Measurements from ENCODE around the gene LIMS1. TPM values are rescaled to one million over a fixed set of nuclear protein-coding genes. Genes with fewer than 3 reads are reported as not detected.
A peak's percentile ranks its signal among the peaks of the same experiment; 100 is the strongest.

The LIMS1 gene
- total and polyA plus RNA-seq, 2 of the 13 experiments (the other 11 are each of a cell fraction or from before 2014, with no cell fraction given): 38.3 to 49.6 TPM

GRCh38 chr2:108538000-108538625 lies 3.8 kb downstream of the LIMS1 start:
- FAIRE-seq (no peak), ATAC-seq (no peak), DNase-seq (ENCODE audit: low spot score) (no peak)
- ChIA-PET CTCF (ENCODE audit: low intra/inter-chr PET ratio, low total read pairs) (no interaction called here), POLR2A (interaction anchor here (0.8 to 1.3 kb wide), 2 partner anchors 34 to 90 kb away, joined by 3 to 5 read pairs; partner anchors contain the start of gene GCC2)
- peaks cover 65% of the 10 kb centered on the region for H3K4me1 ChIP-seq (ENCODE audit: insufficient read depth, low read length)
- no peaks in the 10 kb centered on the region for H3K9me3 ChIP-seq (ENCODE audit: low read length)
- intact Hi-C loops (cut with micrococcal nuclease; ENCODE audit: unreplicated experiment): loop anchor here (2.0 kb wide), 1 partner anchor 45 kb away; no protein-coding TSS in a partner anchor
- WGBS (ENCODE audit: low lambda C conversion rate): 53% methylated on average over 5 of the region's 5 CpGs
- peaks cover 0 to 1% of the 10 kb centered on the region in 2 experiments; a peak in 1 of 5 replicates for H3K36me3 ChIP-seq (replicated peaks in 1 of 2; ENCODE audit: control insufficient read depth in 1 of 2, insufficient read depth in 2 of 2, low read length in 2 of 2)
- H3K27me3 ChIP-seq (ENCODE audit: control insufficient read depth in 1 of 2, insufficient read depth in 2 of 2, low read length in 2 of 2): no peaks in the 10 kb centered on the region; a peak in 1 of 5 replicates
- H3K79me2 ChIP-seq (ENCODE audit: insufficient read depth, low read length): peaks cover 83% of the 10 kb centered on the region
- no peak overlapping the region for H3K9ac ChIP-seq (ENCODE audit: insufficient read depth, low read depth, low read length)
- H3K27ac ChIP-seq (ENCODE audit: extremely low read length, insufficient read depth, low read length): peak overlapping the region; percentile 60
- no peak overlapping the region for H2AFZ ChIP-seq (ENCODE audit: low read length)
- H4K20me1 ChIP-seq (ENCODE audit: insufficient read depth, low read length): peaks cover 41% of the 10 kb centered on the region
- peak overlapping the region in 1 of 3 experiments; percentile 1; a peak in 1 of 6 replicates for H3K4me3 ChIP-seq (replicated peaks in 1 of 3; ENCODE audit: insufficient read depth in 1 of 3, low read depth in 2 of 3, low read length in 3 of 3)
- H3K4me2 ChIP-seq (ENCODE audit: low read depth, low read length): peak overlapping the region; percentile 87
- no TSS peak for BruUV-seq (replicated peaks)
- in situ Hi-C loops (cut with HindIII; ENCODE audit: extremely low pct_ligation_motif_present, low pct_unique_long_range_greater_than_20kb): no loop called here
- TF ChIP-seq HOXA9 (CRISPR knock-in tag; IDR thresholded peaks at IDR 0.05; ENCODE audit: borderline replicate concordance) (no peak), KDM3A (CRISPR knock-in tag; IDR thresholded peaks at IDR 0.05; ENCODE audit: low read depth) (no peak), ZNF598 (CRISPR knock-in tag; IDR thresholded peaks at IDR 0.05; ENCODE audit: borderline replicate concordance) (no peak), ZNF605 (CRISPR knock-in tag; IDR thresholded peaks at IDR 0.05) (no peak), ZNF280B (CRISPR knock-in tag; IDR thresholded peaks at IDR 0.05; ENCODE audit: borderline replicate concordance) (no peak), DZIP1 (CRISPR knock-in tag; IDR thresholded peaks at IDR 0.05) (no peak), ETV5 (CRISPR knock-in tag; IDR thresholded peaks at IDR 0.05; ENCODE audit: borderline replicate concordance) (no peak), EZH2 (conservative IDR thresholded peaks at IDR 0.05; ENCODE audit: low read depth, low read length) (no peak), GMEB2 (CRISPR knock-in tag; IDR thresholded peaks at IDR 0.05; ENCODE audit: low read depth) (no peak), PCBP2 (optimal IDR thresholded peaks at IDR 0.05; ENCODE audit: low read depth, low read length, poor library complexity, severe bottlenecking) (no peak), ZNF333 (CRISPR knock-in tag; IDR thresholded peaks at IDR 0.05; ENCODE audit: borderline replicate concordance) (no peak), TFE3 (CRISPR knock-in tag; IDR thresholded peaks at IDR 0.05) (no peak), ZNF335 (CRISPR knock-in tag; IDR thresholded peaks at IDR 0.05) (no peak), GATAD1 (CRISPR knock-in tag; IDR thresholded peaks at IDR 0.05) (no peak)
